ENCODE measurements around the gene PDZD7.

GRCh38 chr10:101008823-101009423 is 22.0 kb downstream of the PDZD7 start:
- TF ChIP-seq REST (IDR thresholded peaks at IDR 0.05) (no peak), RXRA (IDR thresholded peaks at IDR 0.05) (no peak), CTCF (IDR thresholded peaks at IDR 0.05; ENCODE audit: low read depth, low read length, missing input control) (no peak), ZBTB33 (IDR thresholded peaks at IDR 0.05) (no peak), ATF3 (IDR thresholded peaks at IDR 0.05) (no peak), HNF4A (conservative IDR thresholded peaks at IDR 0.05) (no peak), JUND (IDR thresholded peaks at IDR 0.05) (no peak), GABPA (IDR thresholded peaks at IDR 0.05 in 1 of 2, conservative IDR thresholded peaks at IDR 0.05 in 1 of 2) (no peak), RAD21 (IDR thresholded peaks at IDR 0.05) (no peak), YY1 (IDR thresholded peaks at IDR 0.05) (no peak), EGR1 (IDR thresholded peaks at IDR 0.05; ENCODE audit: low read depth in 2 of 2) (no peak), NR2F2 (IDR thresholded peaks at IDR 0.05) (no peak), FOXA1 (IDR thresholded peaks at IDR 0.05) (no peak)
